ENCODE measurements around the gene ID2.
A peak's percentile ranks its signal among the peaks of the same experiment; 100 is the strongest.

ID2 gene

GRCh38 chr2:8681786-8682692, at the start of gene ID2:
Gene ID2 (plus strand): TSS chr2:8682056. CDS start chr2:8682166, 110 bp downstream.
- Mint-ChIP-seq H3K4me3 (peak within 1 kb of the TSS; percentile 98 to 100), H3K27ac (peak within 1 kb of the TSS; percentile 93 to 97), H3K27me3 (peaks cover 13% of the 10 kb centered on the region), H3K9me3 (no peaks in the 10 kb centered on the region), H3K4me1 (peaks cover 46% of the 10 kb centered on the region)
- ATAC-seq (peak; percentile 66), DNase-seq (peak; percentile 99)

- Mint-ChIP-seq H3K27ac (peak overlapping the region in 1 of 2 donors; percentile 59), H3K9me3 (no peaks in the 10 kb centered on the region), H3K27me3 (no peaks in the 10 kb centered on the region), H3K4me1 (peaks cover 11% of the 10 kb centered on the region), H3K4me3 (no peak overlapping the region)
- ATAC-seq, result no peak
- DNase-seq, result no peak
These were observed 49.1 kb upstream of the ID2 start for GRCh38 chr2:8632755-8633154.

- ATAC-seq (no peak), DNase-seq (no peak)
- Mint-ChIP-seq H3K4me1 (peaks cover 11% of the 10 kb centered on the region), H3K9me3 (no peaks in the 10 kb centered on the region), H3K4me3 (no peak overlapping the region), H3K27me3 (no peaks in the 10 kb centered on the region), H3K27ac (peak overlapping the region in 1 of 2 donors; percentile 68)
These were observed 48.6 kb upstream of the ID2 start for GRCh38 chr2:8633186-8633734.

GRCh38 chr2:8633735-8634313, 48.0 kb upstream of the ID2 start:
- no peak for ATAC-seq
- no peak for DNase-seq
- no peak overlapping the region for H3K4me3 Mint-ChIP-seq
- H3K4me1 Mint-ChIP-seq, result peaks cover 11% of the 10 kb centered on the region
- H3K27me3 Mint-ChIP-seq, result peaks cover 2% of the 10 kb centered on the region
- H3K9me3 Mint-ChIP-seq, result no peaks in the 10 kb centered on the region
- peak overlapping the region in 1 of 2 donors; percentile 74 for H3K27ac Mint-ChIP-seq

GRCh38 chr2:8634466-8635172, 47.2 kb upstream of the ID2 start:
- ATAC-seq (no peak), DNase-seq (no peak)
- H3K27ac Mint-ChIP-seq, result peak overlapping the region in 1 of 2 donors; percentile 74
- H3K4me3 Mint-ChIP-seq, result no peak overlapping the region
- no peaks in the 10 kb centered on the region for H3K9me3 Mint-ChIP-seq
- peaks cover 11% of the 10 kb centered on the region for H3K4me1 Mint-ChIP-seq
- H3K27me3 Mint-ChIP-seq, result peaks cover 10% of the 10 kb centered on the region

GRCh38 chr2:8636041-8636491, 45.8 kb upstream of the ID2 start:
- H3K4me3 Mint-ChIP-seq, result no peak overlapping the region
- H3K27me3 Mint-ChIP-seq, result peaks cover 10% of the 10 kb centered on the region
- ATAC-seq, result no peak
- no peaks in the 10 kb centered on the region for H3K9me3 Mint-ChIP-seq
- no peak overlapping the region for H3K27ac Mint-ChIP-seq
- peaks cover 11% of the 10 kb centered on the region for H3K4me1 Mint-ChIP-seq
- no peak for DNase-seq

GRCh38 chr2:8636721-8637636, 44.9 kb upstream of the ID2 start:
- peaks cover 10% of the 10 kb centered on the region for H3K27me3 Mint-ChIP-seq
- DNase-seq (no peak), ATAC-seq (no peak)
- no peak overlapping the region for H3K27ac Mint-ChIP-seq
- no peaks in the 10 kb centered on the region for H3K9me3 Mint-ChIP-seq
- H3K4me1 Mint-ChIP-seq, result peaks cover 4% of the 10 kb centered on the region
- no peak overlapping the region for H3K4me3 Mint-ChIP-seq

- Mint-ChIP-seq H3K27ac (no peak overlapping the region), H3K9me3 (no peaks in the 10 kb centered on the region), H3K4me1 (no peaks in the 10 kb centered on the region), H3K27me3 (peaks cover 10% of the 10 kb centered on the region), H3K4me3 (no peak overlapping the region)
- no peak for ATAC-seq
- no peak for DNase-seq
These were observed 43.5 kb upstream of the ID2 start for GRCh38 chr2:8638327-8638726.

- Mint-ChIP-seq H3K4me3 (no peak overlapping the region), H3K4me1 (peaks cover 2% of the 10 kb centered on the region), H3K27ac (no peak overlapping the region), H3K9me3 (no peaks in the 10 kb centered on the region), H3K27me3 (peaks cover 10% of the 10 kb centered on the region)
- DNase-seq (no peak), ATAC-seq (peak; percentile 12)
These were observed 42.7 kb upstream of the ID2 start for GRCh38 chr2:8639122-8639635.

- no peak for ATAC-seq
- H3K27me3 Mint-ChIP-seq, result peaks cover 10% of the 10 kb centered on the region
- no peaks in the 10 kb centered on the region for H3K9me3 Mint-ChIP-seq
- DNase-seq, result no peak
- peaks cover 6% of the 10 kb centered on the region for H3K4me1 Mint-ChIP-seq
- H3K27ac Mint-ChIP-seq, result no peak overlapping the region
- no peak overlapping the region for H3K4me3 Mint-ChIP-seq
These were observed 41.4 kb upstream of the ID2 start for GRCh38 chr2:8640498-8640897.

- Mint-ChIP-seq H3K27ac (no peak overlapping the region), H3K27me3 (peaks cover 10% of the 10 kb centered on the region), H3K4me1 (peaks cover 6% of the 10 kb centered on the region), H3K4me3 (no peak overlapping the region), H3K9me3 (no peaks in the 10 kb centered on the region)
- ATAC-seq (no peak), DNase-seq (no peak)
These were observed 40.4 kb upstream of the ID2 start for GRCh38 chr2:8641301-8641965.

GRCh38 chr2:8642366-8643068, 39.3 kb upstream of the ID2 start:
- DNase-seq, result no peak
- Mint-ChIP-seq H3K4me3 (no peak overlapping the region), H3K27ac (no peak overlapping the region), H3K4me1 (peaks cover 6% of the 10 kb centered on the region), H3K9me3 (peaks cover 0 to under 1% of the 10 kb centered on the region in 2 donors), H3K27me3 (peaks cover 10% of the 10 kb centered on the region)
- no peak for ATAC-seq

GRCh38 chr2:8643250-8643995, 38.4 kb upstream of the ID2 start:
- H3K27me3 Mint-ChIP-seq, result peaks cover 10% of the 10 kb centered on the region
- no peak for DNase-seq
- H3K9me3 Mint-ChIP-seq, result peaks cover 0 to 9% of the 10 kb centered on the region in 2 donors
- H3K4me3 Mint-ChIP-seq, result no peak overlapping the region
- no peak for ATAC-seq
- no peak overlapping the region for H3K27ac Mint-ChIP-seq
- H3K4me1 Mint-ChIP-seq, result peaks cover 11% of the 10 kb centered on the region

All from stimulated activated naive CD8-positive, alpha-beta T cell treated with anti-CD3 and anti-CD28 coated beads, Interleukin-15, amount 100 ng/mL, for 72 hours (primary cell).